Epithelial cell of alveolus of lung (primary cell): ENCODE measurements around the gene ADAM23. TPM values are rescaled to one million over a fixed set of nuclear protein-coding genes. Genes with fewer than 3 reads are reported as not detected.

Experiments
- total RNA-seq: library from RNA; depleted of rRNA; stranded (reverse); fragments of >200 nt; gene quantifications from 2 replicates; pipeline ENCODE4 v1.2.1, GENCODE V29; 2015

The ADAM23 gene, protein sequence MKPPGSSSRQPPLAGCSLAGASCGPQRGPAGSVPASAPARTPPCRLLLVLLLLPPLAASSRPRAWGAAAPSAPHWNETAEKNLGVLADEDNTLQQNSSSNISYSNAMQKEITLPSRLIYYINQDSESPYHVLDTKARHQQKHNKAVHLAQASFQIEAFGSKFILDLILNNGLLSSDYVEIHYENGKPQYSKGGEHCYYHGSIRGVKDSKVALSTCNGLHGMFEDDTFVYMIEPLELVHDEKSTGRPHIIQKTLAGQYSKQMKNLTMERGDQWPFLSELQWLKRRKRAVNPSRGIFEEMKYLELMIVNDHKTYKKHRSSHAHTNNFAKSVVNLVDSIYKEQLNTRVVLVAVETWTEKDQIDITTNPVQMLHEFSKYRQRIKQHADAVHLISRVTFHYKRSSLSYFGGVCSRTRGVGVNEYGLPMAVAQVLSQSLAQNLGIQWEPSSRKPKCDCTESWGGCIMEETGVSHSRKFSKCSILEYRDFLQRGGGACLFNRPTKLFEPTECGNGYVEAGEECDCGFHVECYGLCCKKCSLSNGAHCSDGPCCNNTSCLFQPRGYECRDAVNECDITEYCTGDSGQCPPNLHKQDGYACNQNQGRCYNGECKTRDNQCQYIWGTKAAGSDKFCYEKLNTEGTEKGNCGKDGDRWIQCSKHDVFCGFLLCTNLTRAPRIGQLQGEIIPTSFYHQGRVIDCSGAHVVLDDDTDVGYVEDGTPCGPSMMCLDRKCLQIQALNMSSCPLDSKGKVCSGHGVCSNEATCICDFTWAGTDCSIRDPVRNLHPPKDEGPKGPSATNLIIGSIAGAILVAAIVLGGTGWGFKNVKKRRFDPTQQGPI
- total RNA-seq, result 1.4 and 4.9 TPM in 2 replicates

DNA sequence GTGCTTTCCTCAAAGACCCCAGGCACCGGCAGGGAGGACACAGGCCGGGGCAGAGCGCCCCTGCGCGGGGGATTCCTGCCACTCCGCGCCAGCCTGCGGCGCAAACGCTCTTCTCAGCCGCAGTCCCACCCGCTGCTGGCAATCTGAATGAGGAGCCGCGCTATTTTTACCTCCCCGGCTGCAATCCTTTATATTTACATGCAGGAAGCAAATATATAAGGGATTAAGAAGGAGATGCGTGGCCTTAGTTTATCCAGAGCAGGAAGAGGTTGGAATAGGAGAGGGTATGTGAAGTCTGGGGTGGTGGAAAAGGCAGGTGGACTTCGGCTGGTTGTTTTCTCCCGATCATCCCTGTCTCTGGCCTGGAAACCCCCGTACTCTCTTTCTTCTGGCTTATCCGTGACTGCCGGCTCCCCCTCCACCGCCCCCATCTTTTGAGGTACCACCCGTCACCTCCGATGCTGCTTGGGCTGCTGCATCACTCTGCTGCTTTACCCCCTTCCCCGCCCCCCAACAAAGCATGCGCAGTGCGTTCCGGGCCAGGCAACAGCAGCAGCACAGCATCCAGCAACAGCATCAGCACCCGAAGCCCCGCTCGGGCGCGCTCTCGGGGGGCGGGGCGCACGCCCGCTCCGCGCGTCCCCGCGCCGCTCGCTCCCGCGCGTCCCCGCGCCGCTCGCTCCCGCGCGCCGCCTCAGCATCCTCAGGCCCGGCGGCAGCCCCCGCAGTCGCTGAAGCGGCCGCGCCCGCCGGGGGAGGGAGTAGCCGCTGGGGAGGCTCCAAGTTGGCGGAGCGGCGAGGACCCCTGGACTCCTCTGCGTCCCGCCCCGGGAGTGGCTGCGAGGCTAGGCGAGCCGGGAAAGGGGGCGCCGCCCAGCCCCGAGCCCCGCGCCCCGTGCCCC, at the start of gene ADAM23:
TSS of gene ADAM23 (plus strand) at position 700 of the 902 bp plus-strand sequence. CDS start 335 bp downstream, outside the sequence.

DNA sequence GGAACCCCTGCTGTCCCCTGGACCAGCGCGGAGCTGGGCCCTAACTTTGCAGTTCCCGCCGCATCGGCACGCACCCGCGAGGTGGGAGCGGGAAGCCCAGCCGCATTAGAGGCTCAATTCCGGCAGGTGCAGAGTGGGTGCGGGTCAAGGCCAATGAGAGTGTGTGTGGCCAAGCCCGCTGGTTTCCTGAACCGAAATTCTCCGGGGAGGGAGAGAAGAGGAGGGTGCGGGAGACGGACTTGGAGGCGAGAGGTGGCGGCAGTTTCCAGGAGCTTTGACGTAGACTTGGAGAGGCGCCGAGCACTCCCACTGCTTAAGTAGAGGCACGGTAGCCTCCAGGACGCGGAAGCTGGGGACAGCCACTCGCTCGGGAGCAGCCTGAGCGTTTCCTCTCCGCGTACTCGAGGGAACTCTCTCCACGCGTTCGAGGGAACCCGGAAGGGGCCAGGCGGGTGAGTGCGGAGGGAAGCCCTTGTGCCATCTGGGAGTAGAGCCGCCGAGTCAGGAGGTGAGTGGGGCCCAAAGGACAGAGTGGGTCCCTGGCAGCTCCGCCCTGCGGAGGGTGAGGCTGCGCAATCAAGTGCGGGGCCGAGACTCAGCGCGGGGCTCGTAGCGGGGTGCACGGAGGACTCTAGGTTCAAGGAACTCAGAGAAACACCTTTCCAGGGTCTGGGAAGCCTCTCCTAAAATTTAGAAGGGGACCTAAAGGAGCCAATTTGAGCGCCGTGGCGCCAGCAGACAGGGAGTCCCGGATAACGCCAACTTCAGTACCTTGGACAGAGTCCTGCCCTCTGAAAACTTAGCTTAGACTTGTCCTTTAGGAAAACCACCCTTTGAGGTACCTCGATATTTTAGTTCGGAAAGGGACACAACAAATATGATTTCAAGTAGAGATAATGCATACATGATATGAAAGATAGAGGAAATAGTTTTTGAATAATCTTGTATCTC, 199.0 kb downstream of the ADAM23 start, which contains the start of gene FAM237A:
TSS of gene FAM237A (plus strand) at position 413 of the 951 bp plus-strand sequence. CDS start 1,750 bp downstream, outside the sequence.

Other genes starting within 250 kb of the ADAM23 start
- gene ZDBF2, start 168.9 kb upstream of the ADAM23 start, total RNA-seq, result 5.7 and 7.3 TPM in 2 replicates
- gene FAM237A, start 199.0 kb downstream of the ADAM23 start, total RNA-seq, result not detected in 2 replicates